Measurements from ENCODE around the gene EBI3.
"Not testable (repeated sequence)": the region's sequence is repeated elsewhere in the genome, so short reads cannot be mapped to it uniquely, and the experiment has no call there.

The EBI3 gene

GRCh38 chr19:4284974-4285373 is 55.7 kb downstream of the EBI3 start:
- no peaks in the 10 kb centered on the region for H3K9me3 ChIP-seq (ENCODE audit: control extremely low read depth in 1 of 5, control insufficient read depth in 4 of 5, insufficient read depth in 2 of 5, low read depth in 1 of 5, low read length in 4 of 5)
- CTCF ChIA-PET, result interaction anchor here (1.5 kb wide), 1 partner anchor 11 kb away, joined by 3 read pairs; no protein-coding TSS in a partner anchor
- no peak overlapping the region for H3K4me3 ChIP-seq (ENCODE audit: control insufficient read depth in 1 of 7, extremely low read depth in 1 of 7, insufficient read depth in 4 of 7, low read depth in 2 of 7, low read length in 6 of 7)
- no peaks in the 10 kb centered on the region for H3K36me3 ChIP-seq (ENCODE audit: control insufficient read depth in 4 of 4, insufficient read depth in 4 of 4, low read length in 3 of 4)
- peaks cover 0 to 37% (median 10%) of the 10 kb centered on the region in 5 experiments for H3K27me3 ChIP-seq (replicated peaks in 2 of 5; ENCODE audit: control insufficient read depth in 4 of 5, insufficient read depth in 5 of 5, low read length in 4 of 5)
- WGBS (ENCODE audit: insufficient coverage), result 69% methylated on average over 6 of the region's 6 CpGs
- peaks cover 0 to 3% (median 2%) of the 10 kb centered on the region in 4 experiments for H3K4me1 ChIP-seq (ENCODE audit: control extremely low read depth in 1 of 4, control insufficient read depth in 4 of 4, insufficient read depth in 4 of 4, low read length in 3 of 4)
- H3K27ac ChIP-seq (ENCODE audit: insufficient read depth in 1 of 2, low read depth in 1 of 2, low read length in 2 of 2, poor library complexity in 1 of 2, severe bottlenecking in 2 of 2), result no peak overlapping the region
- POLR2A ChIA-PET, result no interaction called here
- DNase-seq, result no peak

GRCh38 chr19:4286141-4286540 is 56.8 kb downstream of the EBI3 start:
- CTCF ChIA-PET, result not testable (repeated sequence)
- 98% methylated on average over 4 of the region's 4 CpGs for WGBS (ENCODE audit: insufficient coverage)

More at GRCh38 chr19:4286141-4286540, 56.8 kb downstream of the EBI3 start:
- H3K9me3 ChIP-seq (ENCODE audit: control extremely low read depth in 1 of 5, control insufficient read depth in 4 of 5, insufficient read depth in 2 of 5, low read depth in 1 of 5, low read length in 4 of 5); H3K27ac ChIP-seq (ENCODE audit: insufficient read depth in 1 of 2, low read depth in 1 of 2, low read length in 2 of 2, poor library complexity in 1 of 2, severe bottlenecking in 2 of 2); DNase-seq; H3K4me1 ChIP-seq (ENCODE audit: control extremely low read depth in 1 of 4, control insufficient read depth in 4 of 4, insufficient read depth in 4 of 4, low read length in 3 of 4); POLR2A ChIA-PET; H3K4me3 ChIP-seq (ENCODE audit: control insufficient read depth in 1 of 7, extremely low read depth in 1 of 7, insufficient read depth in 4 of 7, low read depth in 2 of 7, low read length in 6 of 7); H3K36me3 ChIP-seq (ENCODE audit: control insufficient read depth in 4 of 4, insufficient read depth in 4 of 4, low read length in 3 of 4): not testable (repeated sequence)
- peaks cover 0 to 26% (median 4%) of the 10 kb centered on the region in 5 experiments for H3K27me3 ChIP-seq (replicated peaks in 2 of 5; ENCODE audit: control insufficient read depth in 4 of 5, insufficient read depth in 5 of 5, low read length in 4 of 5)

Data from common myeloid progenitor, CD34-positive (primary cell).